DND-41 (cell line): ENCODE data around the gene WDR11.

Experiments used
- ATAC-seq: fragments of 200-7000 bp; cut with Tn5 transposase; 3 replicates; pipeline ENCODE4 v1.9.1; 2021; ENCODE audit warnings: low read depth; ENCODE audit not compliant: insufficient read depth
- DNase-seq: peaks from one replicate; pipeline ENCODE4 v3.0.0-alpha.2; 2020
- H2AFZ ChIP-seq: 2 replicates; pipeline ENCODE4 v1.6.0; 2012; ENCODE audit warnings: low read depth, low read length
- H3K27ac ChIP-seq: 2 replicates; pipeline ENCODE4 v1.5.1; 2012; ENCODE audit warnings: low read length, inconsistent platforms
- H3K27me3 ChIP-seq: fragments of 200-600 bp; sonication (generic); 2 replicates; pipeline ENCODE4 v1.6.0; 2012; ENCODE audit warnings: low read length, mild to moderate bottlenecking, inconsistent platforms; ENCODE audit not compliant: insufficient read depth, poor library complexity
- H3K36me3 ChIP-seq: 2 replicates; pipeline ENCODE4 v1.5.1; 2012; ENCODE audit warnings: low read length, inconsistent platforms; ENCODE audit not compliant: insufficient read depth
- H3K4me1 ChIP-seq: 2 replicates; pipeline ENCODE4 v1.5.1; 2012; ENCODE audit warnings: mild to moderate bottlenecking, low read length; ENCODE audit not compliant: insufficient read depth
- H3K4me2 ChIP-seq: 2 replicates; pipeline ENCODE4 v1.6.0; 2012; ENCODE audit warnings: mild to moderate bottlenecking, moderate library complexity, low read length, inconsistent platforms; ENCODE audit not compliant: insufficient read depth
- H3K4me3 ChIP-seq, 2 experiments: fragments of 200-600 bp in 1 of 2; shearing (Covaris generic) in 1 of 2; 2 replicates each; pipeline ENCODE4 v1.5.1; 2012 to 2016; ENCODE audit warnings: inconsistent platforms in 2 of 2, low read length in 2 of 2, mild to moderate bottlenecking in 2 of 2, low read depth in 1 of 2, moderate library complexity in 1 of 2
- H3K79me2 ChIP-seq: 2 replicates; pipeline ENCODE4 v1.6.0; 2012; ENCODE audit warnings: low read length, inconsistent platforms; ENCODE audit not compliant: insufficient read depth
- H3K9ac ChIP-seq: 2 replicates; pipeline ENCODE4 v1.6.0; 2012; ENCODE audit warnings: low read depth, mild to moderate bottlenecking, inconsistent platforms, low read length, moderate library complexity
- H3K9me3 ChIP-seq: 2 replicates; pipeline ENCODE4 v1.5.1; 2012; ENCODE audit warnings: low read length, moderate library complexity, mild to moderate bottlenecking, inconsistent platforms; ENCODE audit not compliant: insufficient read depth, severe bottlenecking
- H4K20me1 ChIP-seq: 2 replicates; pipeline ENCODE4 v1.6.0; 2012; ENCODE audit warnings: low read length; ENCODE audit not compliant: insufficient read depth
- CTCF ChIP-seq: IDR thresholded peaks from 2 replicates; pipeline ENCODE4 v1.5.1; 2012; ENCODE audit warnings: borderline replicate concordance, low read length, moderate library complexity, mild to moderate bottlenecking; ENCODE audit not compliant: poor library complexity, severe bottlenecking; ENCODE audit errors: extremely low read depth
- EZH2 ChIP-seq: IDR thresholded peaks from 3 replicates; pipeline ENCODE4 v1.6.1; 2012; ENCODE audit warnings: borderline replicate concordance, low read depth, mild to moderate bottlenecking, moderate library complexity, low read length, inconsistent platforms; ENCODE audit not compliant: severe bottlenecking

Gene WDR11

GRCh38 chr10:120945182-120945581 lies 94.0 kb downstream of the WDR11 start:
- ATAC-seq (no peak), DNase-seq (no peak)
- no peak overlapping the region for H3K27ac ChIP-seq
- no peaks in the 10 kb centered on the region for H3K9me3 ChIP-seq
- no peak overlapping the region for H3K4me3 ChIP-seq
- H3K36me3 ChIP-seq = no peaks in the 10 kb centered on the region
- H2AFZ ChIP-seq = no peak overlapping the region
- H3K79me2 ChIP-seq = no peaks in the 10 kb centered on the region
- H3K4me1 ChIP-seq = peaks cover 5% of the 10 kb centered on the region; the same call in 1 of the 2 replicates
- TF ChIP-seq EZH2 = no peak
- no peak for TF ChIP-seq CTCF
- H3K9ac ChIP-seq = no peak overlapping the region
- peaks cover 4% of the 10 kb centered on the region for H3K27me3 ChIP-seq
- H3K4me2 ChIP-seq = no peak overlapping the region
- no peaks in the 10 kb centered on the region; the same call in 1 of the 2 replicates for H4K20me1 ChIP-seq

- Histone ChIP-seq H2AFZ (no peak overlapping the region), H3K36me3 (no peaks in the 10 kb centered on the region), H3K4me1 (peaks cover 5% of the 10 kb centered on the region; the same call in 1 of the 2 replicates), H3K27me3 (no peaks in the 10 kb centered on the region), H3K4me2 (no peak overlapping the region), H4K20me1 (no peaks in the 10 kb centered on the region; the same call in 1 of the 2 replicates), H3K27ac (no peak overlapping the region), H3K79me2 (no peaks in the 10 kb centered on the region), H3K9ac (no peak overlapping the region), H3K9me3 (no peaks in the 10 kb centered on the region), H3K4me3 (no peak overlapping the region)
- ATAC-seq = no peak
- TF ChIP-seq EZH2 (no peak), CTCF (no peak)
- DNase-seq = no peak
Measured at GRCh38 chr10:120945801-120946302, 94.7 kb downstream of the WDR11 start.

- no peak for ATAC-seq
- Histone ChIP-seq H3K36me3 (no peaks in the 10 kb centered on the region), H3K27me3 (no peaks in the 10 kb centered on the region), H3K79me2 (no peaks in the 10 kb centered on the region), H3K4me2 (no peak overlapping the region), H3K4me3 (no peak overlapping the region), H3K9ac (no peak overlapping the region), H3K9me3 (no peaks in the 10 kb centered on the region), H2AFZ (no peak overlapping the region), H3K4me1 (peaks cover 5% of the 10 kb centered on the region; the same call in 1 of the 2 replicates), H4K20me1 (no peaks in the 10 kb centered on the region; the same call in 1 of the 2 replicates), H3K27ac (no peak overlapping the region)
- no peak for DNase-seq
- TF ChIP-seq CTCF = no peak
- TF ChIP-seq EZH2 = no peak
Measured at GRCh38 chr10:120946497-120946896, 95.3 kb downstream of the WDR11 start.
